Natural killer cell (primary cell): ENCODE results near the gene PTRH1. TPM values are rescaled to one million over a fixed set of nuclear protein-coding genes. Genes with fewer than 3 reads are reported as not detected.

Source experiments
- ATAC-seq, 3 donors: fragments of 150-1000 bp in 2 of 3; fragments of 200-7000 bp in 1 of 3; cut with Tn5 transposase; 1 replicate in 1 of 3; 2 replicates in 2 of 3; pipeline ENCODE4 v1.10.0; 2021; ENCODE audit warnings: mild to moderate bottlenecking in 2 of 3, moderate library complexity in 2 of 3
- DNase-seq, 2 donors: peaks; one replicate each; pipeline versions ENCODE4 v3.0.0 to v3.0.0-alpha.2; 2013 to 2021; ENCODE audit warnings: mixed read lengths in 1 of 2
- H3K27ac ChIP-seq: one replicate; pipeline ENCODE4 v1.5.1; 2013; ENCODE audit warnings: mild to moderate bottlenecking, low read length
- H3K27me3 ChIP-seq: one replicate; pipeline ENCODE4 v1.6.1; 2013; ENCODE audit warnings: low read length; ENCODE audit not compliant: control insufficient read depth, insufficient read depth
- H3K36me3 ChIP-seq: one replicate; pipeline ENCODE4 v1.6.1; 2013; ENCODE audit warnings: low read length; ENCODE audit not compliant: control insufficient read depth, insufficient read depth
- H3K4me1 ChIP-seq: one replicate; pipeline ENCODE4 v1.6.1; 2013; ENCODE audit warnings: low read length; ENCODE audit not compliant: control insufficient read depth, insufficient read depth
- H3K4me3 ChIP-seq: one replicate; pipeline ENCODE4 v1.5.1; 2013; ENCODE audit warnings: low read length
- H3K9me3 ChIP-seq: one replicate; pipeline ENCODE4 v1.6.1; 2013; ENCODE audit warnings: low read length; ENCODE audit not compliant: control insufficient read depth, insufficient read depth
- H3K27ac Mint-ChIP-seq, 2 donors: one replicate each; pipeline ENCODE4 v1.8.0; 2022; ENCODE audit warnings: mild to moderate bottlenecking in 2 of 2, mixed read lengths in 2 of 2, moderate library complexity in 1 of 2
- H3K27me3 Mint-ChIP-seq, 2 donors: one replicate each; pipeline ENCODE4 v1.8.0; 2022; ENCODE audit warnings: low read depth in 2 of 2, mixed read lengths in 2 of 2
- H3K36me3 Mint-ChIP-seq: one replicate; pipeline ENCODE4 v1.8.0; 2022; ENCODE audit warnings: mixed read lengths
- H3K4me1 Mint-ChIP-seq, 2 donors: one replicate each; pipeline ENCODE4 v1.8.0; 2022; ENCODE audit warnings: mixed read lengths in 2 of 2
- H3K4me3 Mint-ChIP-seq: one replicate; pipeline ENCODE4 v1.8.0; 2022; ENCODE audit warnings: mild to moderate bottlenecking, moderate library complexity, mixed read lengths
- H3K9me3 Mint-ChIP-seq, 2 donors: one replicate each; pipeline ENCODE4 v1.8.0; 2022; ENCODE audit warnings: mixed read lengths in 2 of 2
- CTCF ChIP-seq: fragments of 200-600 bp; IDR thresholded peaks from one replicate; pipeline ENCODE4 v1.8.0; 2022; ENCODE audit warnings: antibody characterized with exemption
- WGBS: methylation state at CpG from one replicate; pipeline ENCODE4 v1.1.7; 2013; ENCODE audit warnings: missing lambda C conversion rate; ENCODE audit not compliant: insufficient coverage; 5-methylcytosine and 5-hydroxymethylcytosine counted together
- intact Hi-C: fragments of 100-400 bp; cut with micrococcal nuclease; formaldehyde crosslinking; loops from one replicate; pipeline ENCODE4 v1.14.2; 2022
- total RNA-seq, 4 donors: library from RNA; stranded (reverse); fragments of 120-200 nt in 1 of 4; gene quantifications; one replicate each; pipeline versions ENCODE4 v1.2.3 to v1.2.4, GENCODE V29; 2013 to 2022

The PTRH1 gene
- total RNA-seq, 3 donors from 2014 or later (not counting 1 experiment from before 2014, with no cell fraction given), result 6.9 to 11.5 (median 11.0) TPM

GRCh38 chr9:127705577-127706379, 9.7 kb downstream of the PTRH1 start:
- DNase-seq (no peak), ATAC-seq (no peak)
- intact Hi-C loops, result no loop called here
- Histone ChIP-seq H3K36me3 (no peaks in the 10 kb centered on the region), H3K9me3 (no peaks in the 10 kb centered on the region), H3K27ac (no peak overlapping the region), H3K4me1 (peaks cover 13% of the 10 kb centered on the region), H3K27me3 (no peaks in the 10 kb centered on the region), H3K4me3 (no peak overlapping the region)
- Mint-ChIP-seq H3K27ac (no peak overlapping the region), H3K27me3 (no peaks in the 10 kb centered on the region), H3K4me1 (peaks cover 12 to 16% of the 10 kb centered on the region in 2 donors), H3K36me3 (no peaks in the 10 kb centered on the region), H3K9me3 (no peaks in the 10 kb centered on the region), H3K4me3 (no peak overlapping the region)
- no peak for TF ChIP-seq CTCF
- WGBS, result 94% methylated on average over 12 of the region's 12 CpGs

- Mint-ChIP-seq H3K4me3 (no peak overlapping the region), H3K36me3 (no peaks in the 10 kb centered on the region), H3K27ac (no peak overlapping the region), H3K9me3 (no peaks in the 10 kb centered on the region), H3K4me1 (peaks cover 13 to 22% of the 10 kb centered on the region in 2 donors), H3K27me3 (no peaks in the 10 kb centered on the region)
- no peaks in the 10 kb centered on the region for H3K9me3 ChIP-seq
- no peaks in the 10 kb centered on the region for H3K36me3 ChIP-seq
- ATAC-seq, result no peak
- intact Hi-C loops, result no loop called here
- H3K27ac ChIP-seq, result no peak overlapping the region
- DNase-seq, result no peak
- no peak for TF ChIP-seq CTCF
- H3K27me3 ChIP-seq, result no peaks in the 10 kb centered on the region
- 74% methylated on average over 9 of the region's 9 CpGs for WGBS
- H3K4me1 ChIP-seq, result peaks cover 19% of the 10 kb centered on the region
- H3K4me3 ChIP-seq, result no peak overlapping the region
Observed at GRCh38 chr9:127703289-127703946, 12.0 kb downstream of the PTRH1 start.

GRCh38 chr9:127700594-127701255, 14.7 kb downstream of the PTRH1 start:
- Mint-ChIP-seq H3K27me3 (no peaks in the 10 kb centered on the region), H3K9me3 (no peaks in the 10 kb centered on the region), H3K36me3 (no peaks in the 10 kb centered on the region), H3K27ac (peak overlapping the region; percentile 84 to 97), H3K4me1 (peaks cover 8 to 15% of the 10 kb centered on the region in 2 donors), H3K4me3 (peak overlapping the region; percentile 31)
- H3K27me3 ChIP-seq, result no peaks in the 10 kb centered on the region
- no peaks in the 10 kb centered on the region for H3K36me3 ChIP-seq
- H3K4me3 ChIP-seq, result no peak overlapping the region
- DNase-seq, result no peak
- peaks cover 13% of the 10 kb centered on the region for H3K4me1 ChIP-seq
- H3K27ac ChIP-seq, result no peak overlapping the region
- H3K9me3 ChIP-seq, result no peaks in the 10 kb centered on the region
- no peak for TF ChIP-seq CTCF
- ATAC-seq, result no peak
- 95% methylated on average over 5 of the region's 5 CpGs for WGBS
- intact Hi-C loops, result no loop called here
